ENCODE data around the gene ULBP3. TPM values are rescaled to one million over a fixed set of nuclear protein-coding genes. Genes with fewer than 3 reads are reported as not detected.

ULBP3 gene
- total RNA-seq = 10.3 and 10.9 TPM in 2 replicates

- peak; percentile 91 for DNase-seq (ENCODE audit: low read depth)
These were observed at the start of gene ULBP3 for GRCh38 chr6:150068720-150069648. ULBP3 (minus strand) TSS chr6:150069121; CDS start chr6:150069066, 55 bp downstream.

- no peak for DNase-seq (ENCODE audit: low read depth)
These were observed 49.7 kb upstream of the ULBP3 start for GRCh38 chr6:150118627-150119026.

DNA sequence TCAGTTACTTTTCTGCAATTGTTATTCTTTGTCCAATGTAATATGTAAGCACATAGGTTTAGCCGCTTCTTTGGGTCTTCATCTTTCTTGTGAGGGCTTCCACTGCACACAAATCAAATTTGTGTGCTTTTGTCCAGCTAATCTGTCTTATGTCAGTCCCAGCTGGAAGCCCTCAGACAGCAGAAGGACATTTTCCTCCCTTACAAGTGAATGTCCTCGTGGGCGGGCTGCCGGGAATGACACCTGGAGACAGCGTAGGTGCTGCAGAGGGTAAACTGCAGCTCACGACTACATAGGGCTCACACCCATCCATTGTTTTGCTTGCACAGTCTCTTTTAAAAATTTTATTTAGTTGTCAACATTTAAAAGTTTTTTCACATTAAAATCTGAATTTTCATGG, 49.3 kb upstream of the ULBP3 start:
- DNase-seq (ENCODE audit: low read depth) = no peak

- DNase-seq (ENCODE audit: low read depth) = no peak
These were observed 47.4 kb upstream of the ULBP3 start for GRCh38 chr6:150116200-150116800.

GRCh38 chr6:150115769-150116168, 46.8 kb upstream of the ULBP3 start:
- no peak for DNase-seq (ENCODE audit: low read depth)

DNA sequence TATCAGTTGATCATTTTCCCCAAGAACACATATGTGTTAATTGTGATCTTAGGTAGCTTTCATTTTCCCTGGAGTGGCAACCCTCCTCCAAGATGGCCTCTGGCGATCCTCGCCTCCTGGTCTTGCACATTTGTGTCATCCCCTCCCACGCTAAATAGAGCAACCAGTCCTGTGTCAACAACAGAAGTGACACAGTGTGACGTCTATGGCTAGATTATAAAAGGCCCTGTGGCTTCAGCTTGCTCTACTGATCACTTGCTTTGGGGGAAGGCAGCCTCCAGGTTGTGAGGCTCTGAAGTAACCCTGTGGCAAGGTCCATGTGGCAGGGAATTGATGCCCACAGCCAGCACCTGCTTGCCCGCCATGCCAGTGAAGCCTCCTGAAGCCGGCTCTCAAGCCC, 43.3 kb upstream of the ULBP3 start:
- no peak for DNase-seq (ENCODE audit: low read depth)

- no peak for DNase-seq (ENCODE audit: low read depth)
These were observed 33.9 kb upstream of the ULBP3 start for GRCh38 chr6:150102750-150103270.

- no peak for DNase-seq (ENCODE audit: low read depth)
These were observed 31.8 kb upstream of the ULBP3 start for GRCh38 chr6:150100745-150101144.

DNA sequence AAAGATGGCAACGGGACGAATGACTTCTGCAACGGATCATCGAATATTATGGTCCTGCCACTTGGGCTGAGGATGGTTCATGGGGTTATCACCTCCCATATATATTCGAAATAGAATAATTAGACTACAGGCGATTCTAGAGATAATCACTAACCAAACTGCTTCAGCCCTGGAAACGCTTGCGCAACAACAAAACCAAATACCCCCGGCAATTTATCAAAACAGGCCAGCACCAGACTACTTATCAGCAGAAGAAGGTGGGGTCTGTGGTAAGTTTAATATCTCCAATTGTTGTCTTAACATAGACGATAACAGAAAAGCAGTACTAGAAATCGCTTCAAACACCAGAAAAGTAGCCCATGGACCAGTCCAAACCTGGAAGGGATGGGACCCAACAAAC, 31.0 kb upstream of the ULBP3 start:
- DNase-seq (ENCODE audit: low read depth) = no peak

GRCh38 chr6:150099546-150099945, 30.6 kb upstream of the ULBP3 start:
- DNase-seq (ENCODE audit: low read depth) = no peak

DNA sequence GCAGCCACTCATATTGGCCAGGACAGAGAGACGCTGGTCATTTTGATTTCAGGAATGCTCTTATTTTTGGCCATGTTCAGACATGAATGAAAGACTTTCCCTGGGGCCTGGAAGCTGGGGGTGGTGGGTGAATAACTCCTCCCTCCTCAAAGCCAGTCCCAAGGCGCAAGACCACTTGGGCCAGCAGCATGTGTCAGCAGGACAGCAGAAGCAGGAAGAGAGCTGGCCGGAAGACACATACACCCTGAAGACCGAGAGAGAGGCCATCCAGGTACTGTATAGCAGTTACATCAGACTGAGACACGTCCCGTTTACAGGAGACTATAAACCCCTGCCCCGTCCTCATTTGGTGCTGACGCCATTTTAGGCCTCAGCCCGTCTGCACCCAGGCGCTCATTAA, 29.2 kb upstream of the ULBP3 start:
- DNase-seq (ENCODE audit: low read depth) = no peak

DNA sequence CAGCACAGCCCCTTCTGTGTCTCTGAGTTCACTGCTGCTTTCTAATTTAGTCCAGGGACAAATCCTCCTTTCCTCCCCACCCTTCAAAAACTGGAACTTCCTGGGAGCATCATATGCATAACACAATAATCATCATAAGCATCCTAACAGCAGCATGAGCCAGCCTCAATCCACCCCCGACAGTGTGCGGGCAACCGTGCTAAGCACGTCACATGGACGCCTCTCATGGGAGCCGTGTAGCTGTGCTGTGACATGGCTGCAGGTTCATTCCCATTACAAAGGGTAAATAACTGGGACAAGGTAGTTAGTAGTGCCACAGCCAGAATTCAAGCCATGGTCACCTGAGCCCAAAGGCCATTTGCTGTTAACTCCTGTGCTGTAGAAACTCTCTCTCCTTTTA, 24.5 kb upstream of the ULBP3 start:
- no peak for DNase-seq (ENCODE audit: low read depth)

DNA sequence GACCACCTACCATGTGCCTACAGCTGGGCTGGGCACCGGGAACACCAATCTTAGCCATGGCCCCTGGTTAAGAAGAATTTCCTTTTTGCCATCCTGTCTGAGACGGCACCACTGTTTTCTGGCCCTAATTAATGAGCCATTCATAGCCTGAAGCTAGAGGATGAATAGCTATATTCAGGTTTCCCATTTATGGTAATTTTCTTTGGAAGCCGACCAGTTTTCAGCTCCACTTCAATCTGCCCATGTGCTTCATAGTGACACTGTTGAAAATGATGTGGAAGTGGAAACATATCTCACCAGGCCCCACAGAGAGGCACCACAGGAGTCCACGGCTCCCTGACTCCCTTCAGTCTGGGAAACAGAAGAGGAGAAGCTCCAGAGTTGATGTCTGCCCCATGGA, 22.6 kb upstream of the ULBP3 start:
- DNase-seq (ENCODE audit: low read depth) = peak; percentile 68

GRCh38 chr6:150090328-150090727, 21.4 kb upstream of the ULBP3 start:
- no peak for DNase-seq (ENCODE audit: low read depth)

- no peak for DNase-seq (ENCODE audit: low read depth)
These were observed 19.7 kb upstream of the ULBP3 start for GRCh38 chr6:150088481-150089154.

DNA sequence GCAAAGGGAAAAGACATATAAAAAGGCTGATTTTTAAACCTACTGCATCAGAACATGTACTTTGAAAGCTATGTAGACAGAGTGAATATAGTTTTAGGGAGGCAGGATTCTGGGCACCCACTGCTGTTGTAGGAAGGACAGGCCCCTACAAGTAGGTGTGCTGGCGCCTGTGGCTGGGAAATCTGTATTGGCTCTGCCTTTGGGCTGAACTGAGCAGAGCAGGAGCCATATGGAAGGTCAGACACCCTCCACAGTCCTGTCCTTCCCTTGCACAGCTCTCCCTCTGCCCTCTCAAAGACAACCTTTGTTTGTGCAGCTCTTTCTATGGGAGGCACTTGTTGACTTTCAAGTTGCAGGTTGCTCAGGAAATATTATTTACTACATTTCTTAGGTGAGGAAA, 18.4 kb upstream of the ULBP3 start:
- no peak for DNase-seq (ENCODE audit: low read depth)

DNA sequence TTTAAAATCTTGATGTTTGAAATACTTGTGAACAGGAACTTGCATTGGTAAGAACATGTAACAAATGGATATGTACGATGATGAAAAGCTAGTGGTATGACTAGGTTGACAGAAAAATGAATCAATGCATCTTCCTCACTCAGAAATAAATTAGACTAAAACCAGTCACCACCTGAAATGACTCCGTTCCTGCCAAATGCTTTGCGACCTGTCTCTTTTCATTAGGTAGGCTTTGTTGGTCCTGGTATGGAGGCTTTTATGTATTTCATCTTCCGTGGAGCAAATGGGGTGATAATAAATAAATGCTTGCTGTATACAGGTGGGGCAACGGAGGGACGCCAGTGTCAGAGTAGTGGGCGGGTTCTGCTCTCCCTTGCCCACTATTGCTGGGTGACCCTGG, 17.1 kb upstream of the ULBP3 start:
- no peak for DNase-seq (ENCODE audit: low read depth)

GRCh38 chr6:150084426-150084825, 15.5 kb upstream of the ULBP3 start:
- DNase-seq (ENCODE audit: low read depth) = no peak

- DNase-seq (ENCODE audit: low read depth) = no peak
These were observed 14.9 kb upstream of the ULBP3 start for GRCh38 chr6:150083839-150084238.

- no peak for DNase-seq (ENCODE audit: low read depth)
These were observed 12.8 kb upstream of the ULBP3 start for GRCh38 chr6:150081702-150082101.

- DNase-seq (ENCODE audit: low read depth) = no peak
These were observed 10.7 kb upstream of the ULBP3 start for GRCh38 chr6:150079604-150080003.

- DNase-seq (ENCODE audit: low read depth) = no peak
These were observed 9.9 kb upstream of the ULBP3 start for GRCh38 chr6:150078788-150079187.

Data from renal cortical epithelial cell (primary cell).